Glutamatergic neuron (in vitro differentiated cells): ENCODE data around the gene DPYSL4. TPM values are rescaled to one million over a fixed set of nuclear protein-coding genes. Genes with fewer than 3 reads are reported as not detected.
A peak's percentile ranks its signal among the peaks of the same experiment; 100 is the strongest.

ENCODE experiments used
- DNase-seq: peaks from one replicate; pipeline ENCODE4 v3.0.0; 2022
- H3K27ac Mint-ChIP-seq: one replicate; pipeline ENCODE4 v1.8.0; 2020; ENCODE audit warnings: mild to moderate bottlenecking, mixed read lengths, inconsistent platforms; ENCODE audit not compliant: unreplicated experiment
- H3K27me3 Mint-ChIP-seq: one replicate; pipeline ENCODE4 v1.8.0; 2020; ENCODE audit warnings: mild to moderate bottlenecking, moderate library complexity, mixed read lengths, inconsistent platforms; ENCODE audit not compliant: unreplicated experiment
- H3K36me3 Mint-ChIP-seq: one replicate; pipeline ENCODE4 v1.8.0; 2020; ENCODE audit warnings: mild to moderate bottlenecking, mixed read lengths, inconsistent platforms; ENCODE audit not compliant: unreplicated experiment
- H3K4me1 Mint-ChIP-seq: one replicate; pipeline ENCODE4 v1.8.0; 2020; ENCODE audit warnings: mild to moderate bottlenecking, low read depth, mixed read lengths, inconsistent platforms; ENCODE audit not compliant: unreplicated experiment
- H3K4me3 Mint-ChIP-seq: one replicate; pipeline ENCODE4 v1.8.0; 2020; ENCODE audit warnings: mild to moderate bottlenecking, mixed read lengths, inconsistent platforms; ENCODE audit not compliant: unreplicated experiment
- H3K9me3 Mint-ChIP-seq: one replicate; pipeline ENCODE4 v1.8.0; 2020; ENCODE audit warnings: mild to moderate bottlenecking, moderate library complexity, mixed read lengths, inconsistent platforms; ENCODE audit not compliant: unreplicated experiment
- total RNA-seq: library from RNA; stranded (reverse); fragmentation: NEBNext Ultra II Directional; extraction: Animal tissue kit (Norgen Biotek cat#: 25700); gene quantifications from one replicate; pipeline ENCODE4 v1.2.1, GENCODE V29; 2021; ENCODE audit not compliant: unreplicated experiment
- TF ChIP-seq, protein P1 (sequence below): fragments of 200-600 bp; sonication (generic); IDR thresholded peaks from one replicate; pipeline ENCODE4 v1.5.0; 2021; ENCODE audit not compliant: partially characterized antibody, unreplicated experiment

The DPYSL4 gene
- total RNA-seq, 1 donor from 2014 or later = 402 TPM

DNA sequence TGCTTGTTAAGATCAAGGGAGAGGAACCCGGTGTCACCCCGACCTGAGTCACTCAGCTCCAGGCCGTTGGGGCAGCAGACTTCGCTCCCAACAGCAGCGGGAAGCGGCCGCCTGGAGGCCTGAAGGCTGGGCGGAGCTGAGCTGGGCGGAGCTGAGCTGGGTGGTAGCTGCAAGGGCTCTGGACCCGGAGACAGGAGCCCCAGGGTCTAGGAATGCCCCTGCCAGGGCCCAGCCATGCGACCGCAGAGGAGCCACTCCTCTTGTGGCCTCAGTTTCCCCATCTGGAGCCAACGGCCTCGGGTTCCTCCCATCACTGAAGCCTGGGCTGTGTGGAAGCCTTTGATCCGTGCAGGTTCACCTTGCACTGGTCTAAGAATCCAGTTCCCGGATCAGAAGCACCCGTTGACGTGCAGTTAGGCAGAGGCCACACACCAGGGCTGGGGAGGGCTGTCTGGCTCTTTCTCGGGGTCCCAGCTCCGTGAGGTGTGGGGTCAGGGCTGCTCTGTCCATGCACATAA, 21.9 kb upstream of the DPYSL4 start:
- H3K27ac Mint-ChIP-seq = no peak overlapping the region
- DNase-seq = peak; percentile 11
- H3K4me3 Mint-ChIP-seq = no peak overlapping the region
- peaks cover 6% of the 10 kb centered on the region for H3K4me1 Mint-ChIP-seq
- TF ChIP-seq, protein P1, sequence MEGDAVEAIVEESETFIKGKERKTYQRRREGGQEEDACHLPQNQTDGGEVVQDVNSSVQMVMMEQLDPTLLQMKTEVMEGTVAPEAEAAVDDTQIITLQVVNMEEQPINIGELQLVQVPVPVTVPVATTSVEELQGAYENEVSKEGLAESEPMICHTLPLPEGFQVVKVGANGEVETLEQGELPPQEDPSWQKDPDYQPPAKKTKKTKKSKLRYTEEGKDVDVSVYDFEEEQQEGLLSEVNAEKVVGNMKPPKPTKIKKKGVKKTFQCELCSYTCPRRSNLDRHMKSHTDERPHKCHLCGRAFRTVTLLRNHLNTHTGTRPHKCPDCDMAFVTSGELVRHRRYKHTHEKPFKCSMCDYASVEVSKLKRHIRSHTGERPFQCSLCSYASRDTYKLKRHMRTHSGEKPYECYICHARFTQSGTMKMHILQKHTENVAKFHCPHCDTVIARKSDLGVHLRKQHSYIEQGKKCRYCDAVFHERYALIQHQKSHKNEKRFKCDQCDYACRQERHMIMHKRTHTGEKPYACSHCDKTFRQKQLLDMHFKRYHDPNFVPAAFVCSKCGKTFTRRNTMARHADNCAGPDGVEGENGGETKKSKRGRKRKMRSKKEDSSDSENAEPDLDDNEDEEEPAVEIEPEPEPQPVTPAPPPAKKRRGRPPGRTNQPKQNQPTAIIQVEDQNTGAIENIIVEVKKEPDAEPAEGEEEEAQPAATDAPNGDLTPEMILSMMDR = no peak
- no peaks in the 10 kb centered on the region for H3K27me3 Mint-ChIP-seq
- H3K36me3 Mint-ChIP-seq = no peaks in the 10 kb centered on the region
- peaks cover 5% of the 10 kb centered on the region for H3K9me3 Mint-ChIP-seq

DNA sequence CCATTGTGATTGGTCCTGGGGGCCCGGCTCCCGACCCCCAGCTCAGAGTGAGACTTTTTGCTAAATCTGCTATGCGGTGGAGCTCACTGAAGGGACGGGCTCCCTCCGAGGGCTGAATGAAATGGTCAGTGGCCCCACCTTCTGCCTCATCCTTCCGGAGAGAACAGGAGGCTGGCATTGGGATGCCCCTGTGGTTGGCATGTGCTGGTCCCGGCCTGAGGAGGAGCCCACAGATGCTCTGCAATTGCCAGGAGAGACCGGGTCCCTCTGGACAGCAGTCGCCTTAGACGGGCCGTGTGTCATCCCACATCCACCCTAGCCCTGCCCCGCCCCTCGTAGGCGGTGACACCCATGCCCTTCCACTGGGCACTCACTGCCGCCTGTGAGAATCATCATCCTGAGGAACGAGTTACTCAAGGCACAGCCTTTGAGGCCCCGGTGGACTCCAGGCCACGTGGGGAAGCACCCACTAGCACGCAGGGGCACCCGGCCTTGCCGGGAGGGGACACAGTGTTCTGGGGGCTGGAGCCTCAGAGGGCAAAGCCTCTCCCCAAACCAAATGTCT, 21.2 kb upstream of the DPYSL4 start:
- Mint-ChIP-seq H3K27me3 (no peaks in the 10 kb centered on the region), H3K4me1 (peaks cover 6% of the 10 kb centered on the region)

DNA sequence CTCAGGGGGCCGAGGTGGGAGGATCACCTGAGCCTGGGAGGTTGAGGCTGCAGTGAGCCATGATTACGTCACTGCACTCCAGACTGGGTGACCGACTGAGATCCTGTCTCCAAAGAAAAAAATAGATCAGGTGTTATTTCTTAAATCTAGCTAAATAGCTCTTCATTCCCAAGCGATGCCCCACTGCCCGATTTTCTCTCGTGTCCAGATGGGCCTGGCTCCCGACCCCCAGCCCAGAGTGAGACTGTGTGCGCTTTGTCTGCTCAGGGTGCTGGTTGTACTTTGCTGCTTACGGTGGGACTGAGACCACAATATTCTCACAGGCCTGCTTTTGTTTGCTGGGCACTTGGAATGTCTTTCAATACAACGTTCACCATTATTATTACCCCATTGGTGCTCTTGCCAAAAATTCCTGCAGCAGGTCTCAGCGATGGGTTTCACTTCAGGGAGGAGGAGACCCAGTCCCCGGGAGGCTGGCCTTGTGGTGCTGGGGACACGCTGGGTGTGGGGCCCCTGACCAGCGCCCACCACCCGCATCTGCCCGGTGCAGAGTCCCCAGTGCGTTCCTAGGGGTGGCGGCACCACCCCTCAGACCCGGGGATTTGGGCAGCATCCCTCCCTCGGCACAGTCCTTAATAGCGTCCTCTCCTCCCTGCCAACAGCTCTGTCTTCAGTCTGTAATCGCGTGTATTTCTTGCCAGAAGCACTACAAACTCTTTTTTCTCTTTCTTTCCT, 20.4 kb upstream of the DPYSL4 start:
- no peak for DNase-seq
- Mint-ChIP-seq H3K36me3 (no peaks in the 10 kb centered on the region), H3K4me1 (peaks cover 10% of the 10 kb centered on the region), H3K9me3 (peaks cover 5% of the 10 kb centered on the region), H3K27ac (no peak overlapping the region), H3K27me3 (no peaks in the 10 kb centered on the region), H3K4me3 (no peak overlapping the region)
- TF ChIP-seq, protein P1 = no peak

More for the DNA sequence above, 21.2 kb upstream of the DPYSL4 start:
- Mint-ChIP-seq H3K27ac (no peak overlapping the region), H3K36me3 (no peaks in the 10 kb centered on the region), H3K4me3 (no peak overlapping the region), H3K9me3 (peaks cover 5% of the 10 kb centered on the region)
- TF ChIP-seq, protein P1 = no peak
- peak; percentile 7 for DNase-seq

DNA sequence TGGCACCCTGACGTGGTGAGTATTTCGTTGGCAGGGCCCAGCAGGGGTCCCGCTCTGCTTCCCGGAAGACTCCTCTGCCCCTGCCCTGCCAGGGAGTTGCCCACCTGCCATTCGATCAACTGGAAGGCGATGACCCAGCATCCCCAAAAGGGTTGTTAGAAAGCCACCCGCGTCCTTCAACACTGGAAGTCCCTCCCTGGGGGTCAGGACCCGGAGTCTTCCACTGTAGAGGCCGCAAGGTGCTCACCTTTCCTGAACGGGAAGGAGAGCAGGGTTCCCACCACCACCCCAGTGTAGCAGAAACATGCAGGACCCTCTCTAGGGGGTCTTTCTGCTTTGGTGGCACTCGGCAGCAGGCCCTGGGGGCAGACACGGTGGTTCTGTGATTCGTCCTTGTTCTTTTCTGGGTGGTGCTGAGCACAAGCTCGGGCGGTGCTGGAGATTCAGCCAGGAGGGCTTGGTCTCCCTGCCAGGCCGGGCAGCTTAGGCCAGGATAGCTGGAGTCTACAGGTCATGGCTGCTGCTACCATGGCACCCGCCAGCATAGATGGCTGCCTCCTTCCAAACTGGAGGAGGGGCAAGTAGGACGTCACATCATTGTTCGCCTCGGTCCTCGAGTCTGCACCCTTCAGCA, 19.6 kb upstream of the DPYSL4 start:
- Mint-ChIP-seq H3K4me1 (peaks cover 7% of the 10 kb centered on the region), H3K36me3 (no peaks in the 10 kb centered on the region), H3K9me3 (peaks cover 9% of the 10 kb centered on the region), H3K27me3 (peaks cover 2% of the 10 kb centered on the region), H3K4me3 (no peak overlapping the region), H3K27ac (no peak overlapping the region)
- TF ChIP-seq, protein P1 = no peak
- DNase-seq = peak; percentile 10
